Activated CD8-positive, alpha-beta memory T cell treated with anti-CD3 and anti-CD28 coated beads for 24 hours (primary cell): Measurements from ENCODE around the gene MPC2.
"Not testable (repeated sequence)": the region's sequence is repeated elsewhere in the genome, so short reads cannot be mapped to it uniquely, and the experiment has no call there.

Experiments
- DNase-seq: peaks from one replicate; pipeline ENCODE4 v3.0.0-alpha.2; 2020

The MPC2 gene

DNA sequence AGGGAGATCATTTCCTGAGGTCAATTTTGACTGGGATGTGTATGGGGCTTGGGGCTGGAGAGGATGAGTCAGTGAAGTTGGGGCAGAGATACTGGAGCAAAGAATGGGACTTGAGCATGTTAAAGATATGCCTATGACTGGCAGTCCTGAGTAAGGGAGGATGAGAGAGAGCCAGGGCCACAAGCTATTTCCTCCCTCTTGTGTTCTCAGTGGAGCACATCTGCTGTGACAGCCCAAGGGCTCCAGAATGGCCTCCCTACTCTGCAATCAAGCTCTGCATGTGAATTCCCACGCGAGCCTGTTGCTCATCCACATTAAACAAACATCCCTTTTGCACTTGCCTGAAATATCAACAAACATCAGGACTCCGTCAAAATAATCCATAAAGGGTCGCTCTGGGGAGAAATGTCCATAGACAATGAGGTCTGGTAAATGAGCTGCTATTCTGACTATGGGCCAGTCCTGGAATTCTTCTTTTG lies 32.2 kb downstream of the MPC2 start:
- no peak for DNase-seq

DNA sequence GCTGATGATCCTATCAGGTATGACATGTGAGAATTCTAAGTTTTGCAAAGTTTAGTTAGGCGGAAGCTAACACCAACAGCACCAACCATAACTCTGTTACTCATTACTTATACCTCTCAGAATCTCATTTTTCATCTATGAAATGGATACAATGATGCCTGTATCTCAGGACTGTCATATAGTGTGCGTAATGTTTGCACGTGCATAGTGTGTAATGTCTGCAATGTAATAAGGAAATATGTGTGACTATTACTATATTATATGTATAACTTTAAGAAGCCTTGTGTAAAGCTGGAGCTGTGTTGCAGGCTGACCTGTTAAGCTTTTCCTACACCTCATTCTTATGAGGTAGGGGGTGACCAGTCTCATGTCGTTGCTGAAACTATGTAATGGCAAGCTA lies 36.0 kb downstream of the MPC2 start:
- no peak for DNase-seq

- no peak for DNase-seq
Measured at GRCh38 chr1:167899253-167899681, 37.6 kb downstream of the MPC2 start.

GRCh38 chr1:167898578-167899222 lies 38.2 kb downstream of the MPC2 start:
- no peak for DNase-seq

DNA sequence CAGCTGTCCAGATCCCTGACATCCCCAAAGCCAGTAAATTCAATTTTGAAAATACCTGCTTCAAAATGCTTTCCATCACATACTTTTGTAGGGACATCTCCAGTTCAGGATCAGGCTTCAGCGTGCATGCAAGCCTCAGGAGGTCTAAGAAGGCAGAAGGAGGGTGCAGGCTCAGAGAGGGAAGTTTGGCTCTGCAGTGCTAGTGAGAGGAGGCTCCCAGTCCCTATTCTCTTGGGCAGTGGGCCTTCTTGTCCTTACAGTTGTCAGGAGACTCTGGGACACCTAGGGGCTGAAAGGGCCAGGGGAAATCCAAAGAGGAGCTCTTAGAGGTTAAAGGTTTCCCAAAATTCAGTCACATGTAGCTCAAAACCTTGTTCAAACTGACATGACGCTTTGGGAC lies 43.1 kb downstream of the MPC2 start:
- DNase-seq: no peak

GRCh38 chr1:167890400-167890799 lies 46.5 kb downstream of the MPC2 start:
- DNase-seq: no peak

GRCh38 chr1:167887187-167887586 lies 49.7 kb downstream of the MPC2 start:
- DNase-seq: not testable (repeated sequence)

DNA sequence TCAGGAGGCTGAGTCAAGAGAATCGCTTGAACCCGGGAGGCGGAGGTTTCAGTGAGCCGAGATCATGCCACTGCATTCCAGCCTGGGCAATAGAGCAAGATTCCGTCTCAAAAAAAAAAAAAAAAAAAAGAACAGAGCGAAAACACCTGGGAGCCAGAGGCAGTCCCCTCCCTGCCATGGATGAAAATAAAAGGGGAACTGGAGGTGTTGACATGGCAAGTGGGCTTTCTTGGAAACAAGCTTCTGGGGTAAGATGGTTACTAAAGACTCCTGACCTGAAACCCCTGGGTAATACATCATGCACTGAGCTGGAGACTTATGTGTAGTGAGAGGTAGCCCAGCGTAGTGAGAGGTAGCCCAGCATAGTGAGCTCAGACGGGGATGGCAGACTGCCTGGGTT lies 54.5 kb downstream of the MPC2 start:
- no peak for DNase-seq

GRCh38 chr1:167881786-167882185 lies 55.1 kb downstream of the MPC2 start:
- DNase-seq: no peak

DNA sequence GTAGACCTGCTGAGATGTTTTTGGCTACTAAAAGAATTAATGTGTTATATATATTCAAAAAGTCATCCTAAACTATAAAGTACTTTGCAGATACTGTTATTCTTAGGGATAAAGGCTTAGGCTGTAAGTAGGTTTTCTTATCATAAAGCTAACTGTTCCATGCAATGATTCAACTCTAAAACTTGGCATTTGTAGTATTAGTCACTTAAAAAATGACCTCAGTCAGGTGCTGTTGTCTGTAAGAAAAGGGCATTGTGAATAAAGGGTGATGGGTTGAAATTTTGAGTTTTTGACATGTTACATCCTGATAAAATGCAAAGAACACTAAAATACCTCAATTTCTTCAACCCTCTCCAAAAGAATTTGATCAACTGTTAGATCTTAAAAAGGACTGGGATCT lies 55.8 kb downstream of the MPC2 start:
- DNase-seq: no peak

GRCh38 chr1:167880580-167881021 lies 56.3 kb downstream of the MPC2 start:
- no peak for DNase-seq

DNA sequence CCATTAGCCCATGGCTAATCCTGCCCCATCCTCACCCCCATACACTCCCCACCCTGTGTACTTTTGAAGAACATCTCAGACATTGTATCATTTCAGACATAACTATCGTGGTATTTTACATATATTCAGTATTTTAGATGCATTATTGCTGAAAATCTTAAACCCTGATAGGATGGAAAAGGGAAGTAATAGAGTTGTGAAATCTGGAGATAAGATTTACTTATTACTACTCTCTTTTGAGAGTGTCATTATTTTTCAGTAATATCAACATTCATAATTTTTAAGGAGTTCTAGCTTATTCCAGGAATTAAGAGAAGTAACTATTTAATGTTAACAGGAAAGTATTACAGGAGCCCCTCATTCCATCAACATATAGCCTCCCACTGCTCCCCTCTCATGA lies 57.4 kb downstream of the MPC2 start:
- DNase-seq: no peak

- DNase-seq: no peak
Measured at GRCh38 chr1:167878372-167879160, 58.3 kb downstream of the MPC2 start.

DNA sequence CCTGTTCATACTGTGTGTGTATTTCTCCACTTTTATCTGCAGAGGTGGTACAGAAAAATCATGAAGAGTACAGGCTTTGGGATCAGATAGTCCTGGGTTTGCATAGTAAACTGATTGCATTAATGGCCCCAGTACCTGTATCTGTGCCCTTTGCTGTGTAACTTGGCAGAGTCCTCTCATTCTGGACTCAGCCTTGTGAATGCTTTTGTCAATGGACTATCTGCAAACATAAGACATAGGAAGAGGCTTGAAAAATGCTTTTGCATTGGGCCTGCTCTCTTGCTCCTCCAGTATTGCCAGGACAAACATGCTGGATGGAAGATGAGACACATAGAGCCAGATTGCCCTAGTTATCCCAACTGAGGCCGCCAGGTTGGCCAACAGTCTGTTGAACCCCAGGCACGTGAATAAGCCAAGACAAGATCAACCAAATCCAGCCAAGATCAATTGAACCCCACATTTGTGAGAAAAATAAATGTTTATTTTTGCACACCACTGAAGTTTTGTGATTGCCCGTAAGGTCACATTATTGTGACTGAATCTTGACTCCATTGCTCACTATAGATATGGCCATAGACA lies 60.2 kb downstream of the MPC2 start:
- no peak for DNase-seq

- DNase-seq: no peak
Measured at GRCh38 chr1:167871331-167871730, 65.5 kb downstream of the MPC2 start.

DNA sequence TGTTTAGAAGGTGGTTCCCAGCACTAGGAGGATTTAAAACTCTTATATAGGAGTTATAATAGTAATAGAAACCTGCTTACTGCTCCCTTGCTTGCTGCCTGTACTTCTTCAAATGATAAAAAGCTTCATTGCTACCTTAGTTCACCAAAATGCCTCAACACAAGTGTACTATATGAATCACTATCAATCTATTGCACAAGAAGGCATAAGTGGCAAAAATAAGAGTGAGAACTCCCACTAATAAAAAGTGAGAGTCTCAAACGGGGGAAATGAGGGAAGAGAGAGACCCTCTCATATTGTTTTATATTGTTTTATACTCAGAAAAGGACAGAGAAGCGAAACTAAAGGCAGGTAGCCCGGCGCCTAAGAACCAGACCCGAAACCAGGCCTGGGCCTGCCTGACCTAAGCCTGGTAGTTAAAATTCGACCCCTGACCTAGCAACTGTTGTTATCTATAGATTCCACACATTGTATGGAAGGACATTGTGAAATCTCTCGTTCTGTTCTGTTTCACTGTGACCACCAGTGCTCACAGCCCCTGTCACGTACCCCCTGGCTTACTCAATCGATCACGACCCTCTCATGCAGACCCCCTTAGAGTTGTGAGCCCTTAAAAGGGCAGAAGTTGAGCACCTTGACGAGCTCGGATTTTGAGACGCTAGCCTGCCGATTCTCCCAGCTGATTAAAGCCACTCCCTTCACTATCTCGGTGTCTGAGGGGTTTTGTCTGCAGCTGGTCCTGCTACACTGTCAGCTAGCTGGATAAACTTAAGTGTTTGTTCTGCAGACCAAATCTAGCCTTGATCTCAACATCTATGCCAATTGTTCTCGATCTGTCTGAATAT lies 67.5 kb downstream of the MPC2 start:
- not testable (repeated sequence) for DNase-seq

- DNase-seq: not testable (repeated sequence)
Measured at GRCh38 chr1:167866739-167867414, 70.0 kb downstream of the MPC2 start.
